ENCODE measurements around the gene CD164.

- TF ChIP-seq CTCF (IDR thresholded peaks at IDR 0.05) (no peak), POLR2A (IDR thresholded peaks at IDR 0.05) (no peak)
Observed at GRCh38 chr6:109420751-109421150, 38.5 kb upstream of the CD164 start.
